ENCODE data around the gene NR1H2.

Gene NR1H2

DNA sequence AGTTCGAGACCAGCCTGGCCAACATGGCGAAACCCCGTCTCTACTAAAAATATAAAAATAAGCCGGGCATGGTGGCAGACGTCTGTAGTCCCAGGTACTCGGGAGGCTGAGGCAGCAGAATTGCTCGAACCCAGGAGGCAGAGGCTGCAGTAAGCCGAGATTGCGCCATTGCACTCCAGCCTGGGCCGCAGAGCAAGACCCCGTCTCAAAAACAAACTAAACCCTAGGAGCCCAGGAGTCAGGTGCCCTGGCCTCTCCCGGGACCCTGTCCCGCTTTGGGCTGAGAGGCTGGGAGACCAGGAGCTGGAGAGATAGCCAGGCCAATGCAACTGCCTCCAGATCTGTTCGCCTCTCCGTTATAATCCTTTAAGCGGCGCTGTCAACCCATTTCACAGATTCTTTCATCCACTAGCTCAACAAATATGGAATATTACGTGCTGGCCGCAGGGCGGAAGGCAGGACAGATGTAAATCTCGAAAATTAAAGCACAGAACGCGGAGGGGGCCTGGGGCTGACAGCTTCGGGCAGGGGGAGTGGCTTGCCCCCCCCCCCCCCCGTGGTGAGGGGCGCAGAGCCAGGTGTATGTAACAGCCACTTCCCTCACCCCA lies 51.2 kb downstream of the NR1H2 start:
- DNase-seq = no peak

DNA sequence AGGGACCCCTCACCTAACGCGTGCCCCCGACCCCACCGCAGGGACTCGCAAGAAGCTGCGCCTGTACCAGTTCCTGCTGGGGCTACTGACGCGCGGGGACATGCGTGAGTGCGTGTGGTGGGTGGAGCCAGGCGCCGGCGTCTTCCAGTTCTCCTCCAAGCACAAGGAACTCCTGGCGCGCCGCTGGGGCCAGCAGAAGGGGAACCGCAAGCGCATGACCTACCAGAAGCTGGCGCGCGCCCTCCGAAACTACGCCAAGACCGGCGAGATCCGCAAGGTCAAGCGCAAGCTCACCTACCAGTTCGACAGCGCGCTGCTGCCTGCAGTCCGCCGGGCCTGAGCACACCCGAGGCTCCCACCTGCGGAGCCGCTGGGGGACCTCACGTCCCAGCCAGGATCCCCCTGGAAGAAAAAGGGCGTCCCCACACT lies 51.8 kb downstream of the NR1H2 start:
- DNase-seq = peak; percentile 80

DNA sequence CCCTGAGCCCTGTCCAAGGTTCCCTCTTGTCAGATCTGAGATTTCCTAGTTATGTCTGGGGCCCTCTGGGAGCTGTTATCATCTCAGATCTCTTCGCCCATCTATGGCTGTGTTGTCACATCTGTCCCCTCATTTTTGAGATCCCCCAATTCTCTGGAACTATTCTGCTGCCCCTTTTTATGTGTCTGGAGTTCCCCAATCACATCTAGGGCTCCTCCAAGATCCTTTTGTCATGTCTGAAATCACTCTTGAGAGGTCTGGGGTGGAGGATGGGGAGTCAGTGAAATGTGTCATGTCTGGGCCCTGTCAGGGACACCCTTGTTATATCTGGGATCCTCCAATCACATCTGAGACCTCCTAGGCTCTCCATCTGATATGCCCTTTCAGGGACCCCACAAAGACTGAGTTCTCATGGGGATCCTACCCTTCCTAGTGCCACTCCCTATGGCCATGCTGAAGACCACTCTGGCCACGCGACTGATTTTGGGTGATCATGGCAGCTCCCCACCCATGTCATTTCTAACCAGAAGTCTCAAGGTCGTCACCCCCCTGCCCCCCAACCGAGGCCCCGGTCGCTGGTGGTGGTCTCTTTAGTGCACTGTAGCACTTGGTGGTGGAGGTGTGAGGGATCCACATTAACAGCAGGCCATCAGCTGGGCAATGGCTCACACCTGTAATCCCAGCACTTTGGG lies 52.7 kb downstream of the NR1H2 start:
- DNase-seq = no peak

DNA sequence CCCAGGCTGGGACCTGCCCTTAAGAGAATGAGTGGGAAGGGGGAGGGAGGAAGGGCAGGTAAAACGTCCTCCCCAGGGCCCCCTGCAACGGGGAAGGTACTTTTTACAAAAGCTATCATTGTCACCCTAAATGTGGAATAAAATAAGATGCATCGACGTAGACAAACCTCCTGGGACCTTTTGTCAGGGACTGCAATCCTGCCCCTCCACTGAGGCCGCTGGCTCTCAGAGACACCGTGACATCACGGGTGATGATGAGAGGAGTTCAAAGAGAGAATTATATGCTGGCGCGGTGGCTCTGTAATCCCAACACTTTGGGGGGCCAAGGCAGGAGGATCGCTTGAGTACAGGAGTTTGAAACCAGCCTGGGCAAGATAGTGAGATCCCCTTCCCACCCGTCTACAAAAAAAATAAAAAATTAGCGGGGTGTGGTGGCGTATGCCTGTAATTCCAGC lies 54.7 kb downstream of the NR1H2 start:
- DNase-seq = no peak

DNA sequence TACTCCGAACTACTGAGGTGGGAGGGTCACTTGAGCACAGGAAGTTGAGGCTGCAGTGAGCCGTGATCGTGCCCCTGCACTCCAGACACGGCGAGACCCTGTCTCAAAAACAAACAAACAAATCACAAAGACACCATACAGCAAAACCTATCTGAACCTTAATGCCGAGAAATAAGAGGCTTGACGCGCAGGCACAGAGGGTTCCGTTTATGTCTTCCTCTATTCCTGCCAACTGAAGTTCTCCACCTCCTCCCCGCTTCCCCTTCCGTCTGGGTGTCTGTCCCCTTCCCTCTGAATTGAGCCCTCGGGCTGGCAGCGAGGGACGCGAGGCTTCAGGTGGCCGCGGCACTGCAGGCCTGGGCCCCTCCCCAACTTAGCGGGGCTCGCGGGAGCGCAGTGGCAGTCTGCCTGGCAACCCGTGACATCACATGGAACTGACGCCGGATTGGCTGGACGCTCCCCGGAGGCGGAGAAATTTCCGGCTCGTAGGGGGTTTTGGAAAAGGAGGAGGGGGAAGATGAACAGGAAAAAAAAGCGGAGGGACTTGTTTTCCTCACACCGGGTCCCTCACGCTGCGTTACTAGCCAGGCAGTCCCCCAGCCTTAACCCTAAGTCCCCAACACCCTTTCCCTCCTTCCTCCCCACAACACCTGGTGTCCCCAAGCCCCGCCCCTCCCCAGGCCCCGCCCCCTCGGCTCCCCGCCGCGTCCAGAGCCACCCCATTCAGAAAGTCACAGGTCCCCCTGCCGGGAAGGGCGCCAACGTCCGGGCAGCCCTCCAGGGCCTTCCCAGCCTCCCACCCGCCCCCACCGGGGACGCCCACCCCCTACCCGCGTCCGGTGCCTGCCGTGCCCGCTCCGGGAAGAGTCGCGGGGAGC lies 55.3 kb downstream of the NR1H2 start:
- DNase-seq = peak; percentile 84

DNA sequence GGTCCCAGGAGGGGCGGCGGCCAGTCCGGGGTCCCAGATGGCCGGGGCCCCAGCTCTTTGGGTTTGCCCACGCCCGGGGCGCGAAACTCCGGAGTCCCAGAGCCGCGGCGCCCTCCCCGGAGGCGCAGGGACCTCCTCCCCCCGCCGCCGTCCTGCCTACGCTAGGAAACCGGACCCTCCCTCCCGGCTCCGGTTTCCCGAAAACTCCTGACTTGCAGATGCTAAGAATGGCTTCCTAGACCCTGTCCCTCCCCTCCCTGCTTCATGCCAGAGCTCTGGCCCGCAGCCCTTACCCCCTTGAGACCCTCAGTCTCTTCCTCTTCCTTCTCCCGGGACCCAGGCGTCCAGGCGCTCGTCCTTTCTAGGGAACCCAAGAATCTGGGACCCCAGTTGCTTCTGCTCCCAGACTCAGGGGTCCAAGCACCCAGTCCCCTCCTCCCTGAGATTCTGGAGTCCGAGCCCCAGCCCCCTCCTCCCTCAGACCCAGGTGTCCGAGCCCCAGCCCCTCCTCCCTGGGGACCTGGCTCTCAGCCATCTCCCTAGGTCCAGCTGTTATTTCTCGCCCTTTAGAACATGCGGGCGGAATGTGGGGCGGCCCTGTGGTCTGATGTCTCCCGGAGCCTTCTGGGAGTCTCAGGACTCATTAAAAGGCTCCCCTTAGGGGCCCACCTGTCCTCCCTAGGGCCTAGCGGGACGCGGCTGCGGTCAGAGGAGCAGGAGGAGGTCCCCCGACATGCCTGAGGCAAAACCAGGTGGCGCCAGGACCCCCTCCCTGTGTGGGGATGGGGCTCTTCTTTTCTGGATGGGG lies 56.2 kb downstream of the NR1H2 start, which contains the start of gene MYBPC2:
Gene MYBPC2, plus strand, starts transcription at position 672 of the 808 bp plus-strand sequence. Its CDS starts 62 bp downstream, at position 734.
- DNase-seq = no peak

Measured in hematopoietic multipotent progenitor cell treated with erythropoietin and hydrocortisone succinate and interleukin-3 and kit ligand, for 6 days (in vitro differentiated cells).